Chondrocyte (in vitro differentiated cells): ENCODE results near the gene HSPA4L. TPM values are rescaled to one million over a fixed set of nuclear protein-coding genes. Genes with fewer than 3 reads are reported as not detected.

Experiments used
- DNase-seq: peaks from one replicate; pipeline ENCODE4 v3.0.0; 2021; ENCODE audit warnings: mixed read lengths, low spot score
- H3K27ac Mint-ChIP-seq: one replicate; pipeline ENCODE4 v1.8.0; 2021; ENCODE audit warnings: mild to moderate bottlenecking, moderate library complexity, mixed read lengths; ENCODE audit not compliant: unreplicated experiment
- H3K27me3 Mint-ChIP-seq: 2 replicates; pipeline ENCODE4 v1.8.0; 2021; ENCODE audit warnings: low read depth, mixed read lengths
- H3K36me3 Mint-ChIP-seq: 2 replicates; pipeline ENCODE4 v1.8.0; 2021; ENCODE audit warnings: low read depth, mixed read lengths
- H3K4me1 Mint-ChIP-seq: 2 replicates; pipeline ENCODE4 v1.8.0; 2021; ENCODE audit warnings: low read depth, mild to moderate bottlenecking, mixed read lengths
- H3K4me3 Mint-ChIP-seq: one replicate; pipeline ENCODE4 v1.8.0; 2021; ENCODE audit warnings: mild to moderate bottlenecking, moderate library complexity, mixed read lengths; ENCODE audit not compliant: unreplicated experiment
- H3K9me3 Mint-ChIP-seq: 2 replicates; pipeline ENCODE4 v1.8.0; 2021; ENCODE audit warnings: low read depth, mixed read lengths
- CTCF ChIP-seq: fragments of 200-600 bp; sonication (generic); IDR thresholded peaks from 2 replicates; pipeline ENCODE4 v1.5.0; 2021; ENCODE audit warnings: antibody characterized with exemption, mild to moderate bottlenecking, moderate library complexity
- long read RNA-seq: library from polyadenylated mRNA; stranded (forward); transcript quantifications from one replicate; pipeline ENCODE4 v2.0.0, GENCODE V29; 2021
- total RNA-seq: library from RNA; stranded (reverse); gene quantifications from 3 replicates; pipeline ENCODE4 v1.2.1, GENCODE V29; 2021

HSPA4L gene
- 3.7 to 5.7 TPM (median 4.0 TPM) in 3 replicates for total RNA-seq
- long read RNA-seq, full-length matches to known transcripts: 8 of 10 reads
- long read RNA-seq, partial matches to known transcripts: 0 of 10 reads
- long read RNA-seq, other reads (novel, unspliced or antisense): 2 of 10 reads

- Mint-ChIP-seq H3K27ac (peak within 1 kb of the TSS; percentile 92), H3K9me3 (no peaks in the 10 kb centered on the region), H3K27me3 (peaks cover 3% of the 10 kb centered on the region), H3K4me3 (peak within 1 kb of the TSS; percentile 83), H3K36me3 (no peaks in the 10 kb centered on the region), H3K4me1 (peaks cover 22% of the 10 kb centered on the region)
- DNase-seq: peak; percentile 95
- peak; percentile 72 for TF ChIP-seq CTCF
Observed at GRCh38 chr4:127782275-127783025, at the start of gene HSPA4L. TSS of gene HSPA4L (plus strand) at chr4:127782322. CDS start at chr4:127782551, 229 bp downstream.

- H3K4me3 Mint-ChIP-seq: no peak overlapping the region
- no peak for DNase-seq
- H3K27me3 Mint-ChIP-seq: no peaks in the 10 kb centered on the region
- H3K9me3 Mint-ChIP-seq: no peaks in the 10 kb centered on the region
- no peaks in the 10 kb centered on the region for H3K36me3 Mint-ChIP-seq
- TF ChIP-seq CTCF: peak; percentile 91
- peaks cover 14% of the 10 kb centered on the region for H3K4me1 Mint-ChIP-seq
- H3K27ac Mint-ChIP-seq: no peak overlapping the region
Observed at GRCh38 chr4:127732623-127733328, 49.3 kb upstream of the HSPA4L start.

GRCh38 chr4:127734976-127735375 is 47.1 kb upstream of the HSPA4L start:
- no peak for TF ChIP-seq CTCF
- no peak overlapping the region for H3K27ac Mint-ChIP-seq
- H3K36me3 Mint-ChIP-seq: no peaks in the 10 kb centered on the region
- no peak overlapping the region for H3K4me3 Mint-ChIP-seq
- H3K27me3 Mint-ChIP-seq: no peaks in the 10 kb centered on the region
- no peak for DNase-seq
- H3K4me1 Mint-ChIP-seq: peaks cover 10% of the 10 kb centered on the region
- peaks cover 2% of the 10 kb centered on the region for H3K9me3 Mint-ChIP-seq

GRCh38 chr4:127737295-127737694 is 44.8 kb upstream of the HSPA4L start:
- TF ChIP-seq CTCF: no peak
- no peak overlapping the region for H3K4me3 Mint-ChIP-seq
- peaks cover 3% of the 10 kb centered on the region for H3K36me3 Mint-ChIP-seq
- no peak for DNase-seq
- peaks cover 10% of the 10 kb centered on the region for H3K4me1 Mint-ChIP-seq
- no peaks in the 10 kb centered on the region for H3K27me3 Mint-ChIP-seq
- no peak overlapping the region for H3K27ac Mint-ChIP-seq
- peaks cover 21% of the 10 kb centered on the region for H3K9me3 Mint-ChIP-seq

GRCh38 chr4:127741247-127741646 is 40.9 kb upstream of the HSPA4L start:
- no peak overlapping the region for H3K4me3 Mint-ChIP-seq
- TF ChIP-seq CTCF: no peak

More at GRCh38 chr4:127741247-127741646, 40.9 kb upstream of the HSPA4L start:
- H3K36me3 Mint-ChIP-seq: peaks cover 3% of the 10 kb centered on the region
- peaks cover 10% of the 10 kb centered on the region for H3K4me1 Mint-ChIP-seq
- H3K27ac Mint-ChIP-seq: no peak overlapping the region
- no peak for DNase-seq
- peaks cover 26% of the 10 kb centered on the region for H3K9me3 Mint-ChIP-seq
- H3K27me3 Mint-ChIP-seq: peaks cover 11% of the 10 kb centered on the region
